OCI-LY7 (cell line): Measurements from ENCODE around the gene IPPK. TPM values are rescaled to one million over a fixed set of nuclear protein-coding genes. Genes with fewer than 3 reads are reported as not detected.

ENCODE experiments used
- BruUV-seq: library from RNA; stranded (reverse); fragments of 400-500 nt; replicated peaks from 2 replicates; lab custom pipeline; 2021; lab: Mats Ljungman, UMichigan
- CTCF ChIA-PET: fragments of 300-600 bp; sonication (Branson Sonifier 250); formaldehyde crosslinking; loops from one replicate; lab custom pipeline; 2022; ENCODE audit warnings: antibody characterized with exemption; ENCODE audit not compliant: unreplicated experiment; lab: Charles Lee
- POLR2A ChIA-PET: fragments of 300-600 bp; sonication (Branson Sonifier 250); formaldehyde crosslinking; loops from one replicate; lab custom pipeline; 2022; ENCODE audit warnings: antibody characterized with exemption; lab: Charles Lee
- DNase-seq: peaks from one replicate; pipeline ENCODE4 v3.0.0-alpha.2; 2015; ENCODE audit warnings: low spot score
- H2AFZ ChIP-seq: fragments of 200-600 bp; sonication (generic), shearing (Covaris generic); 2 replicates; pipeline ENCODE4 v1.6.1; 2014; ENCODE audit warnings: mild to moderate bottlenecking, antibody characterized with exemption, low read length, moderate library complexity
- H3K27ac ChIP-seq: fragments of 200-600 bp; sonication (generic); 2 replicates; pipeline ENCODE4 v1.5.1; 2014; ENCODE audit warnings: mixed run types, low read depth, mild to moderate bottlenecking, moderate library complexity, low read length, inconsistent platforms; ENCODE audit not compliant: poor library complexity, severe bottlenecking
- H3K36me3 ChIP-seq: fragments of 200-600 bp; sonication (generic); 2 replicates; pipeline ENCODE4 v1.6.1; 2014; ENCODE audit warnings: mild to moderate bottlenecking, antibody characterized with exemption, low read length, moderate library complexity, mixed read lengths; ENCODE audit not compliant: insufficient read depth
- H3K4me1 ChIP-seq: fragments of 200-600 bp; sonication (generic); 2 replicates; pipeline ENCODE4 v1.5.1; 2014; ENCODE audit warnings: mild to moderate bottlenecking, low read length; ENCODE audit not compliant: insufficient read depth, poor library complexity, severe bottlenecking
- H3K4me2 ChIP-seq: fragments of 200-600 bp; sonication (generic); 2 replicates; pipeline ENCODE4 v1.6.1; 2014; ENCODE audit warnings: mild to moderate bottlenecking, low read length
- H3K4me3 ChIP-seq: fragments of 200-600 bp; sonication (generic); 2 replicates; pipeline ENCODE4 v1.5.1; 2014; ENCODE audit warnings: mild to moderate bottlenecking, low read depth, low read length; ENCODE audit not compliant: poor library complexity, severe bottlenecking
- H3K79me2 ChIP-seq: fragments of 200-600 bp; sonication (generic); 2 replicates; pipeline ENCODE4 v1.6.1; 2016; ENCODE audit warnings: low read depth, mild to moderate bottlenecking, low read length, moderate library complexity, mixed read lengths; ENCODE audit not compliant: insufficient read depth
- H3K9me2 ChIP-seq: fragments of 200-600 bp; sonication (generic); 2 replicates; pipeline ENCODE4 v1.6.1; 2016; ENCODE audit warnings: mild to moderate bottlenecking, low read length, mixed read lengths; ENCODE audit not compliant: insufficient read depth
- H3K9me3 ChIP-seq: fragments of 200-600 bp; sonication (generic); 2 replicates; pipeline ENCODE4 v1.6.1; 2014; ENCODE audit warnings: mild to moderate bottlenecking, mixed run types, low read length, mixed read lengths
- H4K20me1 ChIP-seq: fragments of 200-600 bp; sonication (generic); 2 replicates; pipeline ENCODE4 v1.6.1; 2014; ENCODE audit warnings: mild to moderate bottlenecking, antibody characterized with exemption, low read length, moderate library complexity, mixed read lengths; ENCODE audit not compliant: insufficient read depth
- EZH2phosphoT487 ChIP-seq: fragments of 200-600 bp; sonication (generic); IDR thresholded peaks from 2 replicates; pipeline ENCODE4 v1.6.1; 2018; ENCODE audit warnings: low read depth, borderline replicate concordance, mild to moderate bottlenecking, mixed run types, antibody characterized with exemption, low read length, moderate library complexity, mixed read lengths
- intact Hi-C: fragments of 100-400 bp; cut with micrococcal nuclease; formaldehyde crosslinking; loops from one replicate; pipeline ENCODE4 v1.10.0; 2022; ENCODE audit not compliant: unreplicated experiment
- total RNA-seq, 2 experiments: library from RNA; depleted of rRNA in 1 of 2; stranded (reverse); fragments of >200 nt in 1 of 2; shearing (Covaris generic) in 1 of 2; gene quantifications; 2 replicates each; pipeline ENCODE4 v1.2.3, GENCODE V29; 2014 to 2022
- TF ChIP-seq, protein P1 (sequence below): fragments of 200-600 bp; sonication (generic); conservative IDR thresholded peaks from 2 replicates; pipeline ENCODE4 v1.5.1; 2014; ENCODE audit warnings: mild to moderate bottlenecking, antibody characterized with exemption, low read length, moderate library complexity, mixed read lengths

The IPPK gene
- total RNA-seq, 2 experiments from 2014 or later: 10.3 to 12.7 TPM

DNA sequence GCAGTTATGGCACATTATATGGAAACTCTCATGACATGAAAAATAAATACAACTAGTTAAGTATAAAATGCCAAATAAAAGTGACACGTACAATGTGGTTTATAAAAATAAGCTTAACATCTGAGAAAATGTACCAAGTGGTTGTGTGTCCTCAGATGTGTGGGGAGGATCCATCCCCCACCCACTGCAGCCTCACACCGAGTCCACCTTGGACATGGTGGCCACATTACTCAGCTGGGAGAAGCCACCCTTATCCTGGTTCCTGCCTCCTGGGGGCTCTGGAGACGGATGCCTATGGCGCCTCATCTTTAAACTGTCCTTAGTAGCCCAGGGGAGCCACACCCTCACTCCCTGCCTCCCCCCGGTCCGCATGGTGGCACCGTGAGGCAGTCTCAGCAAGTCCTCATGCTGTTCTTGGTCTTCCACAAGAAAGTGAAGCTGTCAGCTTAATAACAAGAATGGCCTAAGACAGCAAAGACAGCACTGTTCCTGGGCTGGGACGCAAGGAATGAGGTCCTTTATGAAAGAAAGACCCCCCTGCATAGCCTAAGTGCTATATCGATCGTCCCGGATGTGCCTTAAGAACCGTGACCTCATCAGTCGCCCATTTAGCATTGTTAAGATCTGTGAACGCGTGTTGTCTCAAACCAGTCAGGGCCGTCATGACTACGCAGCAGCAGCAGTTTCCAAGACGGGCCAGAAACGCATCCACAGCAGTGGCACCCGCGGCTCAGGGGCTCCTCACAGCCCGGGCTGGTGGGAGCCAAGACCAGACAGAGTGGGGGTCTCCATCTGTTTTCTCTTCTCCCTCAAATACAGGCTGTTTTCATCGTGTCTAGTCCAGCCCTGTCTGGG, 56.4 kb downstream of the IPPK start:
- intact Hi-C loops: no loop called here
- H4K20me1 ChIP-seq: no peaks in the 10 kb centered on the region
- no peaks in the 10 kb centered on the region for H3K9me2 ChIP-seq
- no peak overlapping the region for H3K4me2 ChIP-seq
- peaks cover 69% of the 10 kb centered on the region; the same call in 1 of the 2 replicates for H3K36me3 ChIP-seq
- H3K9me3 ChIP-seq: no peaks in the 10 kb centered on the region
- no peak overlapping the region for H2AFZ ChIP-seq
- BruUV-seq: no TSS peak
- ChIA-PET CTCF (no interaction called here), POLR2A (interaction anchor here (0.6 kb wide), 1 partner anchor 51 kb away, joined by 3 read pairs; no protein-coding TSS in a partner anchor)
- no peak overlapping the region for H3K27ac ChIP-seq
- TF ChIP-seq, protein P1, sequence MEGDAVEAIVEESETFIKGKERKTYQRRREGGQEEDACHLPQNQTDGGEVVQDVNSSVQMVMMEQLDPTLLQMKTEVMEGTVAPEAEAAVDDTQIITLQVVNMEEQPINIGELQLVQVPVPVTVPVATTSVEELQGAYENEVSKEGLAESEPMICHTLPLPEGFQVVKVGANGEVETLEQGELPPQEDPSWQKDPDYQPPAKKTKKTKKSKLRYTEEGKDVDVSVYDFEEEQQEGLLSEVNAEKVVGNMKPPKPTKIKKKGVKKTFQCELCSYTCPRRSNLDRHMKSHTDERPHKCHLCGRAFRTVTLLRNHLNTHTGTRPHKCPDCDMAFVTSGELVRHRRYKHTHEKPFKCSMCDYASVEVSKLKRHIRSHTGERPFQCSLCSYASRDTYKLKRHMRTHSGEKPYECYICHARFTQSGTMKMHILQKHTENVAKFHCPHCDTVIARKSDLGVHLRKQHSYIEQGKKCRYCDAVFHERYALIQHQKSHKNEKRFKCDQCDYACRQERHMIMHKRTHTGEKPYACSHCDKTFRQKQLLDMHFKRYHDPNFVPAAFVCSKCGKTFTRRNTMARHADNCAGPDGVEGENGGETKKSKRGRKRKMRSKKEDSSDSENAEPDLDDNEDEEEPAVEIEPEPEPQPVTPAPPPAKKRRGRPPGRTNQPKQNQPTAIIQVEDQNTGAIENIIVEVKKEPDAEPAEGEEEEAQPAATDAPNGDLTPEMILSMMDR: no peak
- no peak for TF ChIP-seq EZH2phosphoT487
- no peaks in the 10 kb centered on the region for H3K79me2 ChIP-seq
- H3K4me3 ChIP-seq: no peak overlapping the region
- no peaks in the 10 kb centered on the region for H3K4me1 ChIP-seq
- no peak for DNase-seq

DNA sequence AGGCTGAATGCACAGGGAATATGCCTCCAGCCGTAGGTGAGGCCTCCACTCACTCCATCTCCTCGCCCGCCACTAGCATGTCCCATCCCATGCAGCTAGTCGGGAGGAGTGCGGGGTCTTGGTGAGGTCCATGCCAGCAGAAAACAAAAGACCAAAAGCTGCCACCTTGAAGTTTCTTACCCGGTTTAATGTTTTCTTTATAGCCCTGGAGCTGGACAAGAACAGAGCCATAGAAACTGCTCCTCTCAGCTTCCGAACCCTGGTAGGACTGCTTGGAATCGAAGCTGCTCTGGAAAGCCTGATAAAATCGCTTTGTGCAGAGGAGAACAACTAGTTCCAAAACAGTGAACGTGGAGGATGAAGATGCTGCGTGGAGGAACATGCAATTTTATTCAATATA, 57.1 kb downstream of the IPPK start:
- TF ChIP-seq, protein P1: no peak
- no peak for TF ChIP-seq EZH2phosphoT487
- no peak overlapping the region for H3K4me3 ChIP-seq
- H3K27ac ChIP-seq: no peak overlapping the region
- no peaks in the 10 kb centered on the region for H4K20me1 ChIP-seq
- H3K9me2 ChIP-seq: no peaks in the 10 kb centered on the region
- H3K79me2 ChIP-seq: no peaks in the 10 kb centered on the region
- H3K4me1 ChIP-seq: no peaks in the 10 kb centered on the region
- no peaks in the 10 kb centered on the region for H3K9me3 ChIP-seq
- ChIA-PET CTCF (no interaction called here), POLR2A (no interaction called here)
- no peak overlapping the region for H3K4me2 ChIP-seq
- BruUV-seq: no TSS peak
- no peak overlapping the region for H2AFZ ChIP-seq
- peaks cover 63% of the 10 kb centered on the region; the same call in 1 of the 2 replicates for H3K36me3 ChIP-seq
- intact Hi-C loops: no loop called here
- no peak for DNase-seq

DNA sequence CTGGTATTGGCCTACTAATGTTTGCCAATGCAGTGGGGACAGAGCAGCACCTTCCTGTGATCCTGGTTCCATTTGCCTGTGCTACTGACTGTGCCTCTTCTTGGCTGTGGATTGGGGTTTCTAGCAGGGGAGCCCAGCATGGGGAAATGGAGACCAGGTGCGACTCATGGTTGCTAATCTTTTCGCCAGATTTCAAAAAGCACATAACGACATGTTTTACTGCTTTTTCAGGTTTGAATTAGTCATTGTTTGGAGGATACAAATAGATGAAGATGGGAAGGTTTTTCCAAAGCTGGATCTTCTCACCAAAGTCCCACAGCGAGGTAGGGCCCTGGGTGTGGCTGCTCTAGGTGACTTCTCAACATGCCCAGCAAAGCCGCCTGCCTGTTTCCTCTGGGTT, 57.6 kb downstream of the IPPK start:
- Histone ChIP-seq H3K4me3 (no peak overlapping the region), H4K20me1 (no peaks in the 10 kb centered on the region), H3K36me3 (peaks cover 58% of the 10 kb centered on the region; the same call in 1 of the 2 replicates), H3K9me3 (no peaks in the 10 kb centered on the region), H2AFZ (no peak overlapping the region), H3K27ac (no peak overlapping the region), H3K9me2 (no peaks in the 10 kb centered on the region), H3K4me2 (no peak overlapping the region), H3K79me2 (no peaks in the 10 kb centered on the region), H3K4me1 (no peaks in the 10 kb centered on the region)
- intact Hi-C loops: no loop called here
- BruUV-seq: no TSS peak
- POLR2A ChIA-PET: no interaction called here
- no peak for TF ChIP-seq EZH2phosphoT487
- TF ChIP-seq, protein P1: no peak
- DNase-seq: no peak
- CTCF ChIA-PET: no interaction called here
